Fibroblast of mammary gland (primary cell): ENCODE results near the gene NFAT5.
"Not testable (repeated sequence)": the region's sequence is repeated elsewhere in the genome, so short reads cannot be mapped to it uniquely, and the experiment has no call there.

Experiments
- DNase-seq: peaks from one replicate; pipeline ENCODE4 v3.0.0-alpha.2; 2010; ENCODE audit warnings: low read depth
- H3K4me3 ChIP-seq: 2 replicates; pipeline ENCODE4 v1.5.1; 2011; ENCODE audit warnings: low read depth, mild to moderate bottlenecking, low read length, moderate library complexity; ENCODE audit not compliant: control insufficient read depth
- TF ChIP-seq, protein P1 (sequence below): conservative IDR thresholded peaks from 2 replicates; pipeline ENCODE4 v1.5.1; 2011; ENCODE audit warnings: low read depth, low read length, inconsistent platforms; ENCODE audit not compliant: control insufficient read depth, insufficient read depth

Gene NFAT5

DNA sequence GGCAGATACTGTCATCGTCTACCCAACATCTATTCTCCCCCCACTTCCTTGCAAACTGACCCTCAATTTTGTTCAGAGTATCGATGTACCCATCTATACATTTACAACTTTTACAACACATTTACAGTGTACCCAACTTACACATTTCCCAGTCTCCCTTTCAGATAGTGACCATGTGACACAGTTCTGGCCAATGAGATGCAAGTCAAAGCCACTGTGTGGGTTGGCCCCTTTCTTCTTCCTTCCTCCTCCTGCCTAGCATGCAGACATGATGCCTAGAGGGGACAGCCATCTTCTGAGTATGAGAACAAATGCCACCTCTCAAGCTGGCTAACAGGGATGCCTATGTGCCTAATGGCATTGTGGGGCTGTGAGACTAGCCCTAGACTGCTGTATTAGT, 11.3 kb upstream of the NFAT5 start:
- DNase-seq, result no peak
- TF ChIP-seq, protein P1, sequence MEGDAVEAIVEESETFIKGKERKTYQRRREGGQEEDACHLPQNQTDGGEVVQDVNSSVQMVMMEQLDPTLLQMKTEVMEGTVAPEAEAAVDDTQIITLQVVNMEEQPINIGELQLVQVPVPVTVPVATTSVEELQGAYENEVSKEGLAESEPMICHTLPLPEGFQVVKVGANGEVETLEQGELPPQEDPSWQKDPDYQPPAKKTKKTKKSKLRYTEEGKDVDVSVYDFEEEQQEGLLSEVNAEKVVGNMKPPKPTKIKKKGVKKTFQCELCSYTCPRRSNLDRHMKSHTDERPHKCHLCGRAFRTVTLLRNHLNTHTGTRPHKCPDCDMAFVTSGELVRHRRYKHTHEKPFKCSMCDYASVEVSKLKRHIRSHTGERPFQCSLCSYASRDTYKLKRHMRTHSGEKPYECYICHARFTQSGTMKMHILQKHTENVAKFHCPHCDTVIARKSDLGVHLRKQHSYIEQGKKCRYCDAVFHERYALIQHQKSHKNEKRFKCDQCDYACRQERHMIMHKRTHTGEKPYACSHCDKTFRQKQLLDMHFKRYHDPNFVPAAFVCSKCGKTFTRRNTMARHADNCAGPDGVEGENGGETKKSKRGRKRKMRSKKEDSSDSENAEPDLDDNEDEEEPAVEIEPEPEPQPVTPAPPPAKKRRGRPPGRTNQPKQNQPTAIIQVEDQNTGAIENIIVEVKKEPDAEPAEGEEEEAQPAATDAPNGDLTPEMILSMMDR, result no peak
- H3K4me3 ChIP-seq, result no peak overlapping the region

DNA sequence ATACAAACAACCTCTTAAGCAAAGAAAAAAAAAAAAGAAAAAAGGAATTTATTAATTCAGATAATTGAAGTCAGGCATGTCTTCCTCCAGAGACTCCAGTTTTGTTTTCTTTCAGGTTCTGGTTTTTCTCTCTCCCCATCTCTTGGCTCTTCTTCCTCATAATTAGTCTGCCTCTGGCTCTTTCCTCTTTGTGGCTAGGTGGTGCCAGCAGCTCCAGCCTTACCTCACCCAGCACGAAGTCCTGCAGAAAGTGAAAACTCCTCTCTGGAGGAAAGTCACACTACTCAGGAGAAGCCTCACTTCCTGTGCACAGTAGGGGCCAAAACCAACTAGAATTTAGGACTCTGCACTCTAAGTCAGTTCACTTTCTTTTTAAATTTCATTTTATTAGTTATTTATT, 10.3 kb upstream of the NFAT5 start:
- no peak for DNase-seq
- H3K4me3 ChIP-seq, result no peak overlapping the region
- TF ChIP-seq, protein P1, result no peak

DNA sequence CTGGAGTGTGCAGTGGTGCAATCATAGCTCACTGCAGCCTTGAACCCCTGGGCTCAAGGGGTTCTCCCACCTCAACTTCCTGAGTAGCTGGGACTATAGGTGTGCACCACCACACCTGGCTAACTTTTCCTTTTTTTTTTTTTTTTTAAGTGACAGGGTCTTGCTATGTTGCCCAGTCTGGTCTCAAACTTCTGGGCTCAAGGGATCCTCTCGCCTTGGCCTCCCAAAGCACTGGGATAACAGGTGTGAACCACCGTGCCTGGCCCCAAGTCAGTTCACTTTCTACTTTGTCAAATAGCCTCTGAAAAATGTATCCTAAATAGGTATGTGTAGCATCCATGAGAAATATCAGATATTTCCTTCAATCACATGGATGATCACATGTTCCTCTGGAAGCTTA, 9.9 kb upstream of the NFAT5 start:
- H3K4me3 ChIP-seq, result no peak overlapping the region
- DNase-seq, result no peak
- TF ChIP-seq, protein P1, result no peak

DNA sequence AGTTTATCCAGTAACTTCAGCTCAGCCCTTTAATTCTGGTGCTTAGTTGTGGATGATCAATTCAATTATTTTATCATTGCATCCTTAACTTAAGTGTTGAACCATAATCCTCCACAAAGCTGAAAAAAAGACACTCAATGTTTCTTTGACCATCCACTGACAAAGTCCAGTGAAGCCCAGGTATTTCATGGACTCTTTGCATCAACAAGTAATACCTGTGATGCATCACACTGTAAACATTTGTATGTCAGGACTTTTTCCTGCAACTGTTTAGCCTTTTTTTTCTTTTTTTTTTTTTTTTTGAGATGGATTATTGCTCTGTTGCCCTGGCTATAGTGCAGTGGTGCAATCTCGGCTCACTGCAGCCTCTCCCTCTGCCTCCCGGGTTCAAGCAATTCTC, 6.6 kb upstream of the NFAT5 start:
- no peak for DNase-seq
- H3K4me3 ChIP-seq, result no peak overlapping the region
- TF ChIP-seq, protein P1, result no peak

DNA sequence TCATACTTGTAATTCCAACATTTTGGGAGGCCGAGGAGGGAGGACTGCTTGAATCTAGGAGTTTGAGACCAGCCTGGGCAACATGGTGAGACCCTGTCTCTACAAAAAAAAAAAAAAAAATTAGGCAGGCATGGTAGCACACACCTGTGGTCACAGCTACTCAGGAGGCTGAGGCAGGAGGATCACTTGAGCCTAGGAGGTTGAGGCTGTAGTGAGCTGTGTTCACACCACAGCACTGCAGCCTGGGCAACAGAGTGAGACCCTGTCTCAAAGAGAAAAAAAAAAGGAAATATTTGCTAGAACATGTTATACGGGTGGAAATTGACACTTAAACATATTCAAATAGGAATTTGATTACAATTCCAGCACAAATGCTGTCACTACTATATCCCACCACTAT, 4.4 kb upstream of the NFAT5 start:
- not testable (repeated sequence) for H3K4me3 ChIP-seq, DNase-seq

DNA sequence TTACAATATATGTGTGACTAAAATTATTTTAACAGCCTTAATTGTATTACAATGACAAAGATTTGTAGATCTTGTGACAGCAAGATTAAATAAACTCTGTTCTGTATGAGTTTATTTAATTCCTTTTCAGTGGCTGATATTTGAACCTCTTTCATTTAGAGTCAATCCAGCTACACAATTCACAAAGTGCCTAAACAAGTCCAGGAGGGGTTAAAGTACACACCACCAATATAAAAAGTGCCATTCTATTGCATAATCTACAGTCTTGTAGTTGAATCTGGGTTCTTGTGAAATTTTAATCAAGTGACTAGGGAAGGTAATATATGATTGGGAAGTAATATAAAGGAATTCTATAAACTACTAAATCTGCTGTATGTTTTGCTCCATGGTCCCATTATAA, 3.9 kb upstream of the NFAT5 start:
- TF ChIP-seq, protein P1, result no peak
- no peak for DNase-seq
- H3K4me3 ChIP-seq, result no peak overlapping the region

DNA sequence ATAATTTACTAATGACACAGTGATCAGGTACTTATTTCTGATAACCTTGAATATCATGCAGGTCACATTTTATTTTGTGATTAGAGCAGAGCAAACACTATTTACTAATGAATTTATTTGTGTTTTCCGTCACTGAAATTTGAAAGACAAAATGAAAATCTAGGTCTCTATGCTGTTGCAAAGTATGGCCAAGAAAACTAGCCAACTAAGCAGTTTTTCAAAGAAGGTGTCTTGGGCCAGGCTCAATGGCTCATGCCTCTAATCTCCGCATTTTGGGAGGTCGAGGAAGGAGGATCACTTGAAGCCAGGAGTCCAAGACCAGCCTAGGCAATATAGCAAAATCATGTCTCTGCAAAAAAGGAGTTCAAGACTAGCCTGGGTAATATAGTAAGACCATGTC, 3.0 kb upstream of the NFAT5 start:
- no peak overlapping the region for H3K4me3 ChIP-seq
- TF ChIP-seq, protein P1, result no peak
- DNase-seq, result no peak
